Activated CD8-positive, alpha-beta T cell treated with anti-CD3 and anti-CD28 coated beads, Interleukin-2, amount 10 ng/mL, durations not matched to agents 7 days and 5 days (primary cell): Measurements from ENCODE around the gene STXBP6. TPM values are rescaled to one million over a fixed set of nuclear protein-coding genes. Genes with fewer than 3 reads are reported as not detected.

Experiments
- ATAC-seq: fragments of 150-1000 bp; cut with Tn5 transposase; one replicate; pipeline ENCODE4 v1.10.0; 2021; ENCODE audit warnings: moderate library complexity
- CTCF ChIA-PET: fragments of 350-600 bp; sonication (Branson Sonifier 250); formaldehyde crosslinking; loops from one replicate; lab custom pipeline; 2021; ENCODE audit warnings: antibody characterized with exemption; lab: Charles Lee
- POLR2A ChIA-PET: fragments of 350-600 bp; sonication (Branson Sonifier 250); formaldehyde crosslinking; loops from one replicate; lab custom pipeline; 2021; ENCODE audit warnings: antibody characterized with exemption; lab: Charles Lee
- DNase-seq: peaks from one replicate; pipeline ENCODE4 v3.0.0-alpha.2; 2020
- H3K27ac Mint-ChIP-seq: one replicate; pipeline ENCODE4 v1.8.0; 2021; ENCODE audit warnings: mild to moderate bottlenecking, mixed read lengths
- H3K27me3 Mint-ChIP-seq: one replicate; pipeline ENCODE4 v1.8.0; 2021; ENCODE audit warnings: low read depth, mixed read lengths
- H3K36me3 Mint-ChIP-seq: one replicate; pipeline ENCODE4 v1.8.0; 2021; ENCODE audit warnings: low read depth, mixed read lengths
- H3K4me1 Mint-ChIP-seq: one replicate; pipeline ENCODE4 v1.8.0; 2021; ENCODE audit warnings: low read depth, mixed read lengths
- H3K4me3 Mint-ChIP-seq: one replicate; pipeline ENCODE4 v1.8.0; 2021; ENCODE audit warnings: mild to moderate bottlenecking, mixed read lengths
- H3K9me3 Mint-ChIP-seq: one replicate; pipeline ENCODE4 v1.8.0; 2022; ENCODE audit warnings: mixed read lengths; ENCODE audit not compliant: insufficient read depth
- total RNA-seq, 2 experiments: library from RNA; stranded (reverse); gene quantifications; one replicate each; pipeline ENCODE4 v1.2.3, GENCODE V29; 2021

Gene STXBP6
- total RNA-seq, 2 experiments from 2014 or later = not detected

GRCh38 chr14:25079311-25079710 lies 29.4 kb upstream of the STXBP6 start:
- Mint-ChIP-seq H3K9me3 (no peaks in the 10 kb centered on the region), H3K4me3 (no peak overlapping the region), H3K27me3 (peaks cover 4% of the 10 kb centered on the region), H3K27ac (no peak overlapping the region), H3K36me3 (no peaks in the 10 kb centered on the region), H3K4me1 (no peaks in the 10 kb centered on the region)
- DNase-seq (no peak), ATAC-seq (no peak)
- POLR2A ChIA-PET = no interaction called here
- CTCF ChIA-PET = no interaction called here

- ChIA-PET CTCF (no interaction called here), POLR2A (no interaction called here)
- ATAC-seq (no peak), DNase-seq (no peak)
- H3K36me3 Mint-ChIP-seq = no peaks in the 10 kb centered on the region
- H3K27ac Mint-ChIP-seq = no peak overlapping the region
- no peaks in the 10 kb centered on the region for H3K4me1 Mint-ChIP-seq
- no peak overlapping the region for H3K4me3 Mint-ChIP-seq
- no peaks in the 10 kb centered on the region for H3K9me3 Mint-ChIP-seq
- H3K27me3 Mint-ChIP-seq = peaks cover 1% of the 10 kb centered on the region
These were observed 24.2 kb upstream of the STXBP6 start for GRCh38 chr14:25074099-25074685.

DNA sequence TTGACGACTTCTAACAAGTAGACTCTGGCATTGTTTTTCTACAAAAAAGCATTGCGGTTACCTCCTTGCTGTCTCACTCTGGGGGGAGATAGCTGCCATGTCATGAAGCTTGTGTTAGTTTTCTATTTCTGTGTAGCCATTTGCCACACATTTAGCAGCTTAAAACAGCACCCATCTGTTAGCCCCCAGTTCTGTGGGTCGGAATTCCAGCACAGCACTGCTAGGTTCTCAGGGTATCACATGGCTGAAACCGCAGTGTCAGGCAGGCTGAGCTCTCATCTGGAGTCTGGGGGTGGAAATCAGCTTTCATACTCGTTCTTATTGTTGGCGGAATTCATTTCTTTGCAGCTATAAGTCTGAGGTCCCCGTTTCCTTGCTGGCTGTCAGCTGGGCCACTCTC lies 19.9 kb upstream of the STXBP6 start:
- DNase-seq = no peak
- Mint-ChIP-seq H3K9me3 (no peaks in the 10 kb centered on the region), H3K4me3 (no peak overlapping the region), H3K36me3 (no peaks in the 10 kb centered on the region), H3K27me3 (peaks cover 1% of the 10 kb centered on the region), H3K4me1 (no peaks in the 10 kb centered on the region), H3K27ac (no peak overlapping the region)
- ChIA-PET POLR2A (no interaction called here), CTCF (interaction anchor here (1.3 kb wide), 1 partner anchor 63 kb away, joined by 3 read pairs; no protein-coding TSS in a partner anchor)
- no peak for ATAC-seq

DNA sequence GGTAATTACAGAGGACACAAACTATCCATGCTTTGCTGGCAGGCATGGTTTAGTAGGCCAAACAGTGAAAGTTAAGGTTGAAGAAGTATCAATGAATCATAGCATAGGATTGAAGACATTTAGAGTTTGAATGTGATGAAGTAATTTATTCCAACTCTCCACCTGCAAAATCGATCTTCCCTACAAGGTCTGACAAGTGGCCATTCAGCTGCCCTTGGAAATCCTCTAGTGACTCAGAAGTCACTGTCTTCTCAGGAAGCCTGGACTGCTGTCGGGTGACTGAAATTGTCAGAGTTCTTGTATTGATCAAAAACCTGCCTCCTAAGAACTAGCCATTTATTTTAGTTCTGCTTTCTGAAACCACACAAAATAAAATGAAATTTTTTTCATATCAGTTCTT lies 17.7 kb upstream of the STXBP6 start:
- CTCF ChIA-PET = no interaction called here
- ATAC-seq = no peak
- no peaks in the 10 kb centered on the region for H3K36me3 Mint-ChIP-seq
- no peaks in the 10 kb centered on the region for H3K4me1 Mint-ChIP-seq
- no peaks in the 10 kb centered on the region for H3K27me3 Mint-ChIP-seq
- no peaks in the 10 kb centered on the region for H3K9me3 Mint-ChIP-seq
- POLR2A ChIA-PET = no interaction called here
- no peak for DNase-seq
- no peak overlapping the region for H3K27ac Mint-ChIP-seq
- no peak overlapping the region for H3K4me3 Mint-ChIP-seq

GRCh38 chr14:25062022-25062321 lies 12.0 kb upstream of the STXBP6 start:
- H3K27ac Mint-ChIP-seq = no peak overlapping the region
- DNase-seq (no peak), ATAC-seq (no peak)
- H3K27me3 Mint-ChIP-seq = peaks cover 4% of the 10 kb centered on the region
- H3K4me3 Mint-ChIP-seq = no peak overlapping the region
- POLR2A ChIA-PET = no interaction called here
- no peaks in the 10 kb centered on the region for H3K36me3 Mint-ChIP-seq
- no peaks in the 10 kb centered on the region for H3K9me3 Mint-ChIP-seq
- H3K4me1 Mint-ChIP-seq = no peaks in the 10 kb centered on the region
- CTCF ChIA-PET = interaction anchor here (1.0 kb wide), 1 partner anchor 10 kb away, joined by 3 read pairs; no protein-coding TSS in a partner anchor

GRCh38 chr14:25056688-25057078 lies 6.7 kb upstream of the STXBP6 start:
- ATAC-seq = no peak
- no peak overlapping the region for H3K27ac Mint-ChIP-seq
- peaks cover 19% of the 10 kb centered on the region for H3K27me3 Mint-ChIP-seq

GRCh38 chr14:25055992-25056687 lies 6.2 kb upstream of the STXBP6 start:
- DNase-seq = no peak
- ATAC-seq = no peak
- Mint-ChIP-seq H3K27ac (no peak overlapping the region), H3K9me3 (no peaks in the 10 kb centered on the region), H3K4me1 (no peaks in the 10 kb centered on the region), H3K36me3 (no peaks in the 10 kb centered on the region), H3K4me3 (no peak overlapping the region), H3K27me3 (peaks cover 23% of the 10 kb centered on the region)
- CTCF ChIA-PET = interaction anchor here (0.6 kb wide), 1 partner anchor 1935 kb away, joined by 3 read pairs; no protein-coding TSS in a partner anchor
- POLR2A ChIA-PET = no interaction called here

More at GRCh38 chr14:25056688-25057078, 6.7 kb upstream of the STXBP6 start:
- Mint-ChIP-seq H3K4me1 (no peaks in the 10 kb centered on the region), H3K4me3 (no peak overlapping the region), H3K36me3 (no peaks in the 10 kb centered on the region), H3K9me3 (no peaks in the 10 kb centered on the region)
- CTCF ChIA-PET = no interaction called here
- DNase-seq = no peak
- POLR2A ChIA-PET = no interaction called here

- ChIA-PET POLR2A (no interaction called here), CTCF (no interaction called here)
- H3K4me3 Mint-ChIP-seq = no peak overlapping the region
- no peak overlapping the region for H3K27ac Mint-ChIP-seq
- ATAC-seq (no peak), DNase-seq (no peak)
- H3K9me3 Mint-ChIP-seq = no peaks in the 10 kb centered on the region
- H3K36me3 Mint-ChIP-seq = no peaks in the 10 kb centered on the region
- peaks cover 2% of the 10 kb centered on the region for H3K4me1 Mint-ChIP-seq
- peaks cover 29% of the 10 kb centered on the region for H3K27me3 Mint-ChIP-seq
These were observed 5.1 kb upstream of the STXBP6 start for GRCh38 chr14:25055005-25055404.

DNA sequence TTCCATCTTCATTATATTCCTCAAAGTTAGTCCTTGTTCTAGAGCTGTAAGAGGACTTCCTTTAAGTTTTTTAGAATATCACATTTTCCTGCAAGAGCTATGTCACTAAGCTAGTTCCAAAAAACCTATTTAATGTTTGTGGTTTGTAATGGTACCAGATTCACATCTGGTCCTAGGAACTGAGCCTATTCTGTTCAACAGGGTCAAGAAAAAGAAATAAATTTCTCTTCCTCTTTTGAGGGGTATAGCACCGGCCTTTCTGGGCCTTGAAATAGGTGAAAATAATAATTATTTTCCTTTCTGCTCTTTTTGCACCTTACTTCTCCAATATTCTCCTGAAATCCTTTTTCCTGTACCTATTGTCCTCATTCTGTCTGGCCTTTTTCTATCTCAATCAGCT lies 3.6 kb upstream of the STXBP6 start:
- CTCF ChIA-PET = interaction anchor here (1.2 kb wide), 1 partner anchor 22 kb away, joined by 3 read pairs; no protein-coding TSS in a partner anchor
- POLR2A ChIA-PET = no interaction called here
- Mint-ChIP-seq H3K4me3 (no peak overlapping the region), H3K27ac (no peak overlapping the region), H3K4me1 (peaks cover 4% of the 10 kb centered on the region), H3K36me3 (no peaks in the 10 kb centered on the region), H3K9me3 (no peaks in the 10 kb centered on the region), H3K27me3 (peaks cover 39% of the 10 kb centered on the region)
- DNase-seq (no peak), ATAC-seq (no peak)

GRCh38 chr14:25052921-25053320 lies 3.0 kb upstream of the STXBP6 start:
- H3K27me3 Mint-ChIP-seq = peaks cover 44% of the 10 kb centered on the region
- no peaks in the 10 kb centered on the region for H3K36me3 Mint-ChIP-seq
- ATAC-seq = no peak
- no peak overlapping the region for H3K4me3 Mint-ChIP-seq
- no peak for DNase-seq
- H3K4me1 Mint-ChIP-seq = peaks cover 4% of the 10 kb centered on the region
- no peak overlapping the region for H3K27ac Mint-ChIP-seq
- ChIA-PET CTCF (no interaction called here), POLR2A (no interaction called here)
- no peaks in the 10 kb centered on the region for H3K9me3 Mint-ChIP-seq

DNA sequence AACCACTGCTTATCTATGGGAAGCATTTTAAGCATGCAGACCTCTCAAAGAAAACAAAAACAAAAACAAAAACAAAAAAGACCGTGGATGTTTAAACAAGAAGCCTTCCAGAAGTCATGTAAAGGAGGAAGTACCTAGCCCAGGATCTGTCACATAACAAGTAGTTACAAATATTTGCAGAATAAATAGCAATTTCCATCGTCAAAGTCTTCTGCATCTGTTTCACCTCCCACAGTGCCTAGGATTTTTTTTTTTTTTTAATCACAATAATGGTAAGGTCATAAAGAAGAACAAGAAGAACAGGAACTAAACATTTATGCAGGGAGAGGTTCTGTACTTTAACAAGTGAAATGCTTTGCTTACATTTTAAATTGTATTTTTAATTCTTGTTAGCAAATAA lies 2.4 kb upstream of the STXBP6 start:
- ChIA-PET POLR2A (no interaction called here), CTCF (interaction anchor here (1.0 kb wide), 1 partner anchor 10 kb away, joined by 3 read pairs; no protein-coding TSS in a partner anchor)
- peaks cover 4% of the 10 kb centered on the region for H3K4me1 Mint-ChIP-seq

GRCh38 chr14:25050269-25051150 lies 563 bp upstream of the STXBP6 start:
- no peak for ATAC-seq
- Mint-ChIP-seq H3K27ac (no peak overlapping the region), H3K27me3 (peaks cover 55% of the 10 kb centered on the region), H3K9me3 (no peaks in the 10 kb centered on the region), H3K4me1 (peaks cover 4% of the 10 kb centered on the region), H3K4me3 (peak overlapping the region; percentile 28), H3K36me3 (no peaks in the 10 kb centered on the region)
- ChIA-PET POLR2A (interaction anchor here (0.6 kb wide), 1 partner anchor 1064 kb away, joined by 3 read pairs; no protein-coding TSS in a partner anchor), CTCF (no interaction called here)
- DNase-seq = no peak

More for the DNA sequence above, 2.4 kb upstream of the STXBP6 start:
- Mint-ChIP-seq H3K36me3 (no peaks in the 10 kb centered on the region), H3K27me3 (peaks cover 47% of the 10 kb centered on the region), H3K9me3 (no peaks in the 10 kb centered on the region), H3K27ac (no peak overlapping the region), H3K4me3 (no peak overlapping the region)
- ATAC-seq (no peak), DNase-seq (no peak)
